Osteocyte (in vitro differentiated cells): Measurements from ENCODE around the gene CDCP1. TPM values are rescaled to one million over a fixed set of nuclear protein-coding genes. Genes with fewer than 3 reads are reported as not detected.

Experiments
- DNase-seq: peaks from one replicate; pipeline ENCODE4 v3.0.0; 2021; ENCODE audit warnings: mixed read lengths; ENCODE audit not compliant: unreplicated experiment; ENCODE audit errors: extremely low spot score
- H3K27ac Mint-ChIP-seq: one replicate; pipeline ENCODE4 v1.8.0; 2021; ENCODE audit warnings: mild to moderate bottlenecking, mixed read lengths; ENCODE audit not compliant: unreplicated experiment
- H3K27me3 Mint-ChIP-seq: one replicate; pipeline ENCODE4 v1.8.0; 2021; ENCODE audit warnings: mixed read lengths; ENCODE audit not compliant: unreplicated experiment
- H3K36me3 Mint-ChIP-seq: one replicate; pipeline ENCODE4 v1.8.0; 2021; ENCODE audit warnings: mixed read lengths; ENCODE audit not compliant: unreplicated experiment
- H3K4me1 Mint-ChIP-seq: one replicate; pipeline ENCODE4 v1.8.0; 2021; ENCODE audit warnings: mixed read lengths; ENCODE audit not compliant: unreplicated experiment
- H3K4me3 Mint-ChIP-seq: one replicate; pipeline ENCODE4 v1.8.0; 2021; ENCODE audit warnings: mild to moderate bottlenecking, moderate library complexity, mixed read lengths; ENCODE audit not compliant: unreplicated experiment
- H3K9me3 Mint-ChIP-seq: one replicate; pipeline ENCODE4 v1.8.0; 2021; ENCODE audit warnings: mixed read lengths; ENCODE audit not compliant: unreplicated experiment
- CTCF ChIP-seq: fragments of 200-600 bp; sonication (generic); IDR thresholded peaks from 2 replicates; pipeline ENCODE4 v1.5.0; 2021; ENCODE audit warnings: antibody characterized with exemption, mild to moderate bottlenecking, moderate library complexity
- total RNA-seq: library from RNA; stranded (reverse); gene quantifications from 2 replicates; pipeline ENCODE4 v1.2.1, GENCODE V29; 2021

CDCP1 gene
- total RNA-seq, 1 donor from 2014 or later: 2.3 TPM

GRCh38 chr3:45119824-45120358, 26.3 kb downstream of the CDCP1 start:
- no peak for TF ChIP-seq CTCF
- H3K27ac Mint-ChIP-seq: no peak overlapping the region
- H3K9me3 Mint-ChIP-seq: no peaks in the 10 kb centered on the region
- DNase-seq: no peak
- peaks cover 4% of the 10 kb centered on the region for H3K36me3 Mint-ChIP-seq
- peaks cover 21% of the 10 kb centered on the region for H3K4me1 Mint-ChIP-seq
- peaks cover 4% of the 10 kb centered on the region for H3K27me3 Mint-ChIP-seq
- H3K4me3 Mint-ChIP-seq: no peak overlapping the region

GRCh38 chr3:45119376-45119775, 26.8 kb downstream of the CDCP1 start:
- DNase-seq: no peak
- Mint-ChIP-seq H3K4me1 (peaks cover 16% of the 10 kb centered on the region), H3K9me3 (no peaks in the 10 kb centered on the region), H3K36me3 (peaks cover 4% of the 10 kb centered on the region), H3K27ac (no peak overlapping the region), H3K4me3 (no peak overlapping the region), H3K27me3 (peaks cover 4% of the 10 kb centered on the region)
- TF ChIP-seq CTCF: no peak

- H3K4me1 Mint-ChIP-seq: peaks cover 9% of the 10 kb centered on the region
- H3K27me3 Mint-ChIP-seq: peaks cover 4% of the 10 kb centered on the region
- H3K4me3 Mint-ChIP-seq: no peak overlapping the region
- H3K36me3 Mint-ChIP-seq: peaks cover 4% of the 10 kb centered on the region
- no peak for DNase-seq
- no peak overlapping the region for H3K27ac Mint-ChIP-seq
- TF ChIP-seq CTCF: no peak
- no peaks in the 10 kb centered on the region for H3K9me3 Mint-ChIP-seq
Measured at GRCh38 chr3:45118615-45119071, 27.5 kb downstream of the CDCP1 start.

GRCh38 chr3:45116350-45116749, 29.8 kb downstream of the CDCP1 start:
- Mint-ChIP-seq H3K4me1 (no peaks in the 10 kb centered on the region), H3K27ac (no peak overlapping the region), H3K27me3 (peaks cover 4% of the 10 kb centered on the region), H3K9me3 (no peaks in the 10 kb centered on the region), H3K4me3 (no peak overlapping the region), H3K36me3 (peaks cover 4% of the 10 kb centered on the region)
- DNase-seq: no peak
- TF ChIP-seq CTCF: no peak

- Mint-ChIP-seq H3K27me3 (peaks cover 4% of the 10 kb centered on the region), H3K4me3 (no peak overlapping the region), H3K27ac (no peak overlapping the region), H3K9me3 (no peaks in the 10 kb centered on the region), H3K36me3 (peaks cover 4% of the 10 kb centered on the region), H3K4me1 (no peaks in the 10 kb centered on the region)
- DNase-seq: no peak
- TF ChIP-seq CTCF: no peak
Measured at GRCh38 chr3:45113625-45114050, 32.5 kb downstream of the CDCP1 start.
